Measurements from ENCODE around the gene TNFAIP2.

TNFAIP2 gene

DNA sequence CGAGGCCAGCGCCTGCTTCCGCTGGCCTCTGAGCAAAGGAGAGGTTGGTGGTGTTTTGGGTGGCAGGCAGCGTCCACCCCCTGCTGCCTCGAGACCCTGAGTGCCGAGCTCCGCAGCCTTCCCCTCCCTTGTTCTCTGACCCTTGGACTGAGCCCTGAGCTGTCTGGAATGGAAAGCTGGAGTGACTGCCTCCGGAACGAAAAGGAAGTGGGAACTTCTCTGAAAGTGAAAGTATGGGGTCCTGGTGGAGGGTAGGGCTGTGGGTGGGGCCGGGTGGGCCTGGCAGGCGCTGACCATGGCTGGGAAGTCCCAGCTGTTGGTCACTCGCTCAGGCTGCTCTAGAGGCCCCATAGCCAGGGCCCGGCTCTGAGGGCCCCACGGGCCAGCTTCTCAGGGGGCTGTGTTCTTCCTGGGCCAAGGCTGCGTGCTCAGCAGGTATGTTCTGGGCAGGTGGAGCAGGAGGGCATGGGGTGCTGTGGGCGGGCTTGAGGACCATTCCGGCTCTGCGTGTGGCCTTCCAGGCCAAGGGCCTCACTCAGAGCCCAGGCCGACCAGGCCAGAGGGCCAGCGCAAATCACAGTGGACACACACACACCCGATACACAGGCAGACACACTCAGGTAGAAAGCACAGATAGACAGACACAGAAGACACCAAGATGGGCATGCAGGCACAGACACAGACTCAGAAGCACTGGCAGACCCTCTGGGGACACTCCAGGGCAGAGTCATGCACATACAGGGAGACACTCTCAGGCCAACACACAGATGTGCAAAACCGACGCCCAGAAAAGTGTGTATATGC, 28.7 kb upstream of the TNFAIP2 start, which contains the start of gene EXOC3L4:
TSS of gene EXOC3L4 (plus strand) at position 320 of the 804 bp plus-strand sequence. CDS start 5,495 bp downstream, outside the sequence.
- DNase-seq, result no peak

DNA sequence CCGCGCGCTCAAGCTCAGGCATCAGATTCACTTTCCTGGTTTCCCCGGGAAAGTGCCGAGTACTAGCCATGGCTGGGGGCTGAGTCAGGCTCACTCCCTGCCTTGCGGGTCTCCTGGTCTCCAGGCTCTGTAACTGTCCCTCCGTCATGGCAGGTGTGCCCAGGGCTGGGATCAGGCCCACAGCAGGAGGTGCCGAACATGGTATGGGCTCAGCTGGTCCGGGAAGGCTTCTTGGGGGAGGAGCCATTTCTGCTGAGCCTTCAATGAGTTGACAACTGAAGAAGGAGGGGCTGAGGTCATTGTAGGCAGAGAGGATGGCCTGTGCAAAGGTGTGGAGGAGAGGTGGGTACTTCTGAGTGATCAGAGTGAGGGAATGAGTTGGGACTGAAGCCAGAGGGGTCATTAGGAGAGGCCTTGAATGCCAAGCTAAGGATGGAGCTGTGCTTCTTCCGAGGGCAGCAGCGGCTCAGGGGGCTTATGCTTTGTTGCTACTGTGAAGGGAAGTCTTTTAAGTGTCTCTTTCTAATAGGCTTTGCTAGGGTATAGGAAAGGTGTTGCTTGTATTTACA, 28.0 kb upstream of the TNFAIP2 start:
- no peak for DNase-seq

DNA sequence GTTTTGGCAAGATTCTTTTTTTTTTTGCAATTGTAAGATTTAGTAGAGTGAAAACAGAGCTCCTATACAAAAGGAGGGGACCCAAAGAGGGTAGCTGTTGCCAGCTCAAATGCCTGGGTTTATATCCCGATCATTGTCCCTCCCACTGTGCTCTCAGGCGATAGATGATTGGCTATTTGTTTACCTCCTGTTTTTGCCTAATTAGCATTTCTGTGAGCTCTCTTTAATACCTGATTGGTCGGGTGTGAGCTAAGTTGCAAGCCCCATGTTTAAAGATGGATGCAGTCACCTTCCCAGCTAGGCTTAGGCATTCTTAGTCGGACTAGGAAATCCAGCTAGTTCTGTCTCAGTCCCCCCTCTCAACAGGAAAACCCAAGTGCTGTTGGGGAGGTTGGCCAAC, 26.9 kb upstream of the TNFAIP2 start:
- DNase-seq, result no peak

DNA sequence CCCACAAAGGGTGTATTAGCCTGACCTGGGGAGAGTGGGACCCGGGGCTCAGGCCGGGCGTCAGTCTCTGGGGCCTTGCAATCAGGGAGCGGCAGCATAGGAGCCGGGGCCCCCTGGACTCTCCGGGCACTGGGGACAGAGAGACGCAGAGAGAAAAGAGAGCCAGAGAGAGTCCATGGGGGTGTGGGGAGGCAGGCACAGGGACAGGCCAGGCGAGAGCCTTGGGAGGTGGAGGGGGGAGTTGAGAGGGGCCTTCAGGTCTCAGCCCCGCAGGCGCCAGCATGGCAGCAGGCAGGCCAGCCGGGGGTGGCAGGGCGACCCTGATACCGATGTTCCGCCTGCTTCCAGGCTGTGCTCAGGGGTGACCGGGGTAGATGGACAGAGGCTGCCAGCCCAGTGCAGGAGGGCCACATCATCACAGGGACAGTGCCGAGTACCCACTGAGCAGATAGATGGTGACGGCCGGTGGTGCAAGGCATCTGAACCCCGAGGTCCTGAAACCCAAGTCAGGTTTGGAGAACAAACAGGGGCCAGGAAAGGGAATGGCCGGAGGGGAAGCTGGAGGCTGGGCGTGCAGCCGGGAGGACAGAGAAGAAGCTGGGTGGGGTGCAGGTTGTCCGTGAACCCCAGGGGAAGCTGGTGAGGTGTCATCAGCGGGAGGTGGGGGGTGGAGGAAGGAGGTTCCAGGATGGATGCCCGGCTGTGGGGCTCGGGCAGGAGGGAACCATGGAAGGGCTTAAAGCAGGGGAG, 25.8 kb upstream of the TNFAIP2 start:
- DNase-seq, result no peak

DNA sequence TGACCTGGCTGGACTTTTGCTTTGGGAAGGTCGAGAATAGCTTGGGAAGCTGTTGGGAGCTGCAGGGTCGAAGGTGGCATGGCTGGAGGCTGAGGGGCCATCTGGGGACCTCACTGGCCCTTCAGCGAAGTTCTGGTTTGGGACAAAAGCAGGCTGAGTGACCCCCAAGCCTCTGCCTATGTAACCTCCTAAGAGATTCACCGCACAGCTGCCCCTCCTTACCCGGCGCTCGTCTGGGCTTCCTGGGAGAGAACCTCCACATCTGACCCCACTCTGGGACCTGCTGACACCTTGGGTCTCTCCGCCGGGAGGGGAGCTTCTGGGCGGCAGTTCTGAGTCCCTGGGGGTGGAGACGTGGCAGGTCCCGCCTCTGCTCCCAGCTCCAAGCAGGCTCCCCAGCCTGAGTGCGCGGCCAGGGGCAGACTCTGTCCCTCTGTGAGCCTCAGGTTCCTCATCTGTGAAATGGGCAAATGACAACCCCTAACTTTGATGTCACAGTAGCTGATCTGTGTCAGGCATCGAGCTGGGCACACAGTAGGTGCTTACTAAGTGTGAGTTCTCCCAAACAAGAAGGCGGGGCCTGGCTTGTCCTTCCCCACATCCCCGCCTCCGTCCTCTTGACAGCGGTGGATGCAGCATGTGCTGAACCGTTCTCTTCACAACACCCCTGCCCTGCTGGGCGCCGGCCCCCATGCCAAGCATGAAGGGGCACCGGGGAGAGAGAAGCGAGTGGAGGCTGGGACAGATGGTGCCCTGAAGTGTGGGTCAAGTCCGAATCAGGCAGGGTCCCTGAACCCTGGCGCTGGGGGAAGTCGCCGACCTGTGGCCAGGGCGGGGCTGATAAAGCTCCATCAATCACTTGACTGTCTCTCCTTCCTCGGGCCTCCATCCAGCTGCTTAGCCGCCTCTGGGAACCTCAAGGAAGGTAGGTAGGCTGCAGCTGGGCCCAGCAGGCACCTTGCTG, 25.0 kb upstream of the TNFAIP2 start:
- no peak for DNase-seq

DNA sequence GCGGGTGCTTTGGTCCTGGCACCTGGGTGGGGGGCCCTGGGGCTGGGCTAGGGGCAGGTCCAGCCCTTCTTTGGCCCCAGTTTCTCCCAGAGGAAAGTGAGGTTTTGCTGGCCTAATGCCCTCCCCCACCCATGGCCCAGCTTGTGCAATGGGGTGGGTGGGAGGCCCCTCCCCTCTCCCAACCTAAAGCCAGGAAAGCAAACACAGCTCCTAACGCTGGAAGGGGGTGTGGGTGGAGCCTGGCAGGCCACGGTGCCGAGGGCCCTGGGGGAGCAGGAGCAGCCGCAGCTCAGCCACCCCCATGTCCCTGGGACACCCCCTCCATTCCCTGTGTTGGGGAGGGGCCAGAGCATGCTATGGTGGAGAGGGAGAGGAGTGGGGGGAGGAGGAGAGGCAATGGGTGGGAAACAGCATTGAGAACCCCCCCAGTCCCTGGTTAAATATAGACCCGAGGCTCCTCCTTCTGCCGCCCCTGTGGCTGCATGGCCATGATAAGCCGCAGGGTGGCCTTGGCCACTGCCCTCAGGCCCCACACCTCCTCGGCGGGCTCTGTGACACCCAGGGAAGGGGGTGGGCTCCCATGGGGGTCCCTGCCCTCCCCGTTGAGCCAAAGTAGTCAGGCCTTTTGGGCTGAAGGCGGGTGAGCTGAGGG, 24.1 kb upstream of the TNFAIP2 start:
- no peak for DNase-seq

DNA sequence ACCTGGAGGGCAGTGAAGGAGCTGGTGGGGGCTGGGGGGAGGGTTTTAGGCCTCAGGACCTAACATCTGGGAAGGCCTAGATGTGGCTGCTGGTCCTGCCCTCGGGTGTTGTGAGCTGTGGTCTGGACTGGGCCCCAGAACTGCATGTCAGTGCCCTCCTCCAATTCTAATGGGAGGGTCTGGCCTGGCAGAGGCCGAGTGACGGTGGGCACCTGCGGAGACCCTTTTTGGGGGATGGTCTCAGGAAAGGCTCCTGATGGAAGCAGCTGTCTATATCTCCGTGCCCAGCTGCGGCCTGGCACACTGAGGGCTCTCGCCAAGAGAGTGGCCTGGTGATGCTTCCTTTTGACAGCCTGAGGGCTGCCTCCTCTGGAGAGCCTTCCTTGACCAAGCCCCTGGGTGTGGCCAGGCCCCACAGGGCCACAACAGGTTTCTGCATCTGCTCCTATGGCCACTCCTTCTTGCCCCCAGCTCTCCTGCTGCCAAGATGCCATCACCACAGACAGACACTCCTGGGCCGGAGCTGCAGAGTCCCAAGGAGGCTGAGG, 23.5 kb upstream of the TNFAIP2 start:
- DNase-seq, result no peak

DNA sequence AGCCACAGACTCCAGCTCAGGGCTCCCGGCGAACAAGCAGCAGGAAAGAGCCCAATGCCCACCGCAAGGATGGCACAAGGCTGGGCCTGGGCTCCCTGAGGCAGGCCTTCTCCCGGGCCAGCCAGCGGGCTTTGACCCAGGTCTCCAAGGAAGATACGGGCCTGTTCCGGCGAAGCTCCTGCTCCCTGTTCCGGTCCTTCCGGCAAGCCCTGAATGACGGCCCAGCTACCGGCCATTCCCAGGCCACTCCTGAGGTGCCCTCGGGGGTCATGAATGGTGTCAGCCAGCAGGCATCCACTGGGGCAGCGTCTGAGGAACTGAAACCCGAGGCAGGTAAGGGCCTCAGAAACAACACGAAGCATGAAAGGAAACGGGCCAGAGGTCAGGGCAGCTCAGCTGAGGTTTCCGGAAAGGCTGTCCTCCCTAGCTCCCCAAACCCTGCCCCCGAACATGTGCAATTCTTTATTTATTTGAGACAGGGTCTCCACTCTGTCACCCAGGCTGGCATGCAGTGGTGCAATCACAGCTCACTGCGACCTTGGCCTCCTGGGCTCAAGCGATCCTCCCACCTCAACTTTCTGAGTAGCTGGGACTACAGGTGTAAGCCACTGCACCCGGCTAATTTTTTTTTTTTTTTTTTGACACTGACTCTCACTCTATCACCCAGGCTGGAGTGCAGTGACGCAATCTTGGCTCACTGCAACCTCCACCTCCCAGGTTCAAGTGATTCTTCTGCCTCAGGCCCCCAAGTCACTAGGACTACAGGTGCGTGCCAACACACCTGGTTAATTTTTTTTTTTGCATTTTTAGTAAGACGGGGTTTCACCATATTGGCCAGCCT, 22.8 kb upstream of the TNFAIP2 start:
- DNase-seq, result no peak

DNA sequence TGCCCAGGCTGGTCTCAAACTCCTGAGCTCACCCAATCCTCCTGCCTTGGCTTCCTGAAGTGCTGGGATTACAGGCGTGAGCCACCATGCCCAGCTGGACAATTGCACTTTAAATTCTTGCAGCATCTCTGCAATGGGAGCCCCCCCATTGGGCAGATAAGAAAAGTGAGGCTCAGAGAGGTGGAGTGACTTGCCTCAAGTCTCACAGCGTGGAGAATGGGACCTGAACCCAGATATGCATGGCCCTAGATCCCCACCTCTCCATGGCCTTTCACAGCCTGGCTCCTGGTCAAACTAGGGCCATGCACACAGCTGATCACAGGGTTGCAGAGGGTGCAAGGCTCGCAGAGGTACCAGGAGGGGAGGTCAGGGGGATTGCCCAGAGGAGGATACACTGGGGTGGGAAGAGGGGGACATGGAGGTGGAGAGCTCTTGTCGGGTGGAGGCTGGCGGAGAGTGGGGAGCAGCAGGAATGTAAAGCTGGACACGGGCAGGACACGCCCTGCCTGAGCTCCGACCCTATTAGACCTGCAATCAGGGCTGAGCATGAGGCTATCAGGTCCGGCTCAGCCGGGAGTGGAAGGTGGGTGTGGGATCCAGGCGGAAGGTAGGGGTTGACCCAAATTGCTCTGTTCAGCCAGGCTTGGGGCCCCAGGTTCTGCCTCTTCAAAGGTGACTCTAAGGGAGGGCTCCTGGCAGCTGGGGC, 21.9 kb upstream of the TNFAIP2 start:
- no peak for DNase-seq

DNA sequence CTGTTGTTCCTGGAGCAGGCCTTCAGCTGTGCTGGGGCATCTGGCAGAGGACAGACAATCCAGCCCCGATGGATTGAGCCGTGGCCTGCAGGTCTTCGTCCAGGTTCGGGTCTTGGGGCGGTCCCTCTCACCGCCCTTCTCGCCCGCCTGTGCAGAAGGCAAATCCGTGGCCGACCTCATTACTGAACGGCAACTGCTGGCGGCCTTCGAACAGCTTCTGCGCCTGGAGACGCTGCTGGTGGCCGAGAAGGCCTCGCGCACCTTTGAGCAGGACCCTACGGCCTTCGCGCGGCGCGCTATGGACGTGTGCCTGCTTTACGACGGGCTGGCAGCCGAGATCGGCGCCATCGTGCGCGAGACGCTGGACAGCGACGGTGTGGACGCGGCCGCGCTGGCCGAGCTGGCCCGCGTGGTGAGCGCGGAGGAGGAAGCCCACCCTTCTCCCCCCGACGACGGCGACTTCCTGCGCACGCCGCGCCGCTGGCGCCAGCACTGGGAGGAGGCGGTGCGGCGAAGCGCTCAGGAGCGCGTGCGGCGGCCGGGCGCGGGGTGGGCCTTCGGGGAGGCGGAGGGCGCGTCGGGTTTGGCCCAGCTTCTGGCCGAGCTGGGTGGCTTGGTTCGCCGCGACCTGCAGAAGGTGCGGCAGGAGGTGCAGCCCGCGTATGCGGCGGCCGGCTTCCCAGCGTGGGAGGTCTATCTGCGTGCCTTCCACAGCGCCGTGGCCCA, 21.1 kb upstream of the TNFAIP2 start:
- no peak for DNase-seq

DNA sequence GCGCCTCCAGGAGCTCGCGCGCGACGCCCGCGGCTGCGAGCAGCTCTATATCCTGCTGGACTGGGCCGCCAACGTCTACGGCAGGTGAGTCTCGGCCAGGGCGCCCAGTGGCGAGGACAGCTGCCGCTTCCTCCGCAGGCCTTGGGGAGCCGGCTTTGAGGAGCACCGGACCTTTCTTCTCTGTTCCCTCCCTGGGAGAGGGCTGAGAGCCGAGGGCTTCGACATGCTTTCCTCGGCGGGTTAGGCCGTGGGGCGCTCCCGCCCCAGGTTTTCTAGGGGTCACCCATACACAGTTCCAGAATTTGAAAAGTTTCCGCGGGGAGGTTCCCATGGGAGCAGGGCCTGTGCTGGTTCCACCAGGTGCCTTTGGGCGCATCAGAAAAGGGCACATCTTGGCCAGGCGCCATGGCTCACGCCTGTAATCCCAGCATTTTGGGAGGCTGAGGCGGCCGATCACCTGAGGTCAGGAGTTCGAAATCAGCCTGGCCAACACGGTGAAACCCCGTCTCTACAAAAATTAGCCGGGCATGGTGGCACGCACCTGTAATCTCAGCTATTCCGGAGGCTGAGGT, 20.5 kb upstream of the TNFAIP2 start:
- no peak for DNase-seq

DNA sequence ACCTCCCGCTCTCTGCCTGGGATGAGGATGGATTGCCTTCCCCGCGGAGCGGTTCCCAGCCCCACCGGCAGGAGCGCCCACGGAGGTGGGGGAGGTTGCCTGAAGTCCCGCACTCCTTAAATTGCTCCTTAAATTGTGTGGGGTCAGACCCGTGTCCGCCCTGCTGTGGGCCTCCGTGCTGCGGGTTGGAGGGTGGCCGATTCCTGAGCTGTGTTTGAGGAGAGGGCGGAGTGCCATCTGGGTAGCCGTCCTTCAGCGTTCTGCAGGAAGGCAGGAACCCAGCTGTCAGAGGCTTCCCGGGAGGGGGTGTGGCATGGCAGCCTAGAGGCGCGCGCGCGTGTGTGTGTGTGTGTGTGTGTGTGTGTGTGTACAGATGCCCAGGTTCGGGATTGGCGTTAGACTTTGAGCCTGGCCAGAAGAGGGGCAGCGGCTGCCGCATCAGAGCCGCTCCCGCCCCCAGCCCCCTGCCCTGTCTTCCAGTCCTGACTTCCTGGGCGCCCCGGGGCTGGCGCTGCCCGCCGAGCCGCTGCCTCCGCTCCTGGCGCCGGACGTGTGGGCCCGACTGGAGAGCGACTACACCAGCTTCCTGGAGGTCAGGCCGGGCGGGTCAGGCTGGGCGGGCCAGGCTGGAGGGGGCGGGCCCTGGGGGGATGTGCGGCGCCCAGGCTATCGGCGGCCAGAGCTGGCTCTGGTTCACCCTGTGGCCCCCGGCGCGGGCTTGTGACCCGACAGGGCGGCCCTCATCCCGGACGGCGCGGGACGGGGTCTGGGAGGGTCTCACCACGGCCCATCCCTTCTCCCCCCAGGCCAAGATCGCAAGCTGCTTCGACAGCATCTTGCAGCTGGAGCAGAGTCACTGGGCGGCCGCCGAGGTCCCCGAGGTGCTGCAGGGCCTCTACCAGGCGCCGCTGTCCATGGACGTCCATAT, 19.5 kb upstream of the TNFAIP2 start:
- no peak for DNase-seq

DNA sequence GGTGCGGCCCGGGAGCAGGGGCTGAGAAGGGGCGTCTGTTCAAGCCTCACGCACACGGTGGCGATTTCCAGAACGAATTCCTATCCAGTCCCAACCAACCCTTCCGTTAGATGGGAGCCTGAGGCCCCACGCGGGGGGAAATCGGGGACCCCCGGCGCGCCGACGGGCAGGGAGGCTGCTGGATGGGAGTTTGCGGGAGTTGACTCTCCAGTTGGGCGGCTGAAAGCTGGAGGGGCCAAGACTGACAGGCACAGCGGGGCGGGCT, 18.9 kb upstream of the TNFAIP2 start:
- DNase-seq, result no peak

DNA sequence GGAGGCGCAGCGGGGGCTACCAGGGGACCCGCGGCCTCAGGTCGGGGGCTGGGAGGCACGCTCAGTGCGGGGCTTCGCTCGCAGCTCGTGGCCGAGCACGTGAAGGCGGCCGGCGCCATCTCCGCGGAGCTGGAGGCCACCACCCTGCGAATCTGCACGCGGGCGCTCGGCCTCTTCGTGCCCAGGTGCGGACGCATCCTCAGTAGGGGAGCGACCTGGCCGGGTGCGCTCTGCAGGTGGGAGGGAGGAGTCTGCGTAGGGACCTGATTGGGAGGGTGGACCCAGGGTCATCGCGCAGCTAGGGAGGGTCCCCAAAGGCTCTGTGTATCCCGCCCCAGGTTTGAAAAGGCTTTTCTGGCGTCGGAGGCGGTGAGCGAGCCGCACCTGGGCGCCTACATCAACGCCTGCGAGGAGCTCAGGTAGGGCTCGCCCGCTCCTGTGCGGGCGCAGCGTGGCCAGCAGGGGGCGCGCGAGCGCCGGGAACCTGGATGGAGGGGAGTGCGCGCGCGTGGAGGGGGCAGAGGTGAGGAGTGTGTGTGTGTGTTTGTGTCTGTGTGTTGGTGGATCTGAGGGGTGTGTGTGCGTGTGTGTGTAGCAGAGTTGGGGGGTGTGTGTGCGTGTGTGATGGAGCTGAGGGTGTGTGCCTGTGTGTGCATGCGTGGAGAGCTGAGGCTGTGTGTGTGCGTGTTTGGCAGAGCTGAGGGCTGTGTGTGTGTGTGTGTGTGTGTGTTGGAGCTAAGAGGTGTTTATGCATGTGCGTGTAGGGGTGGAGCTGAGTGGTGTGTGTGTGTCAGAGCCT, 18.4 kb upstream of the TNFAIP2 start:
- peak; percentile 89 for DNase-seq

DNA sequence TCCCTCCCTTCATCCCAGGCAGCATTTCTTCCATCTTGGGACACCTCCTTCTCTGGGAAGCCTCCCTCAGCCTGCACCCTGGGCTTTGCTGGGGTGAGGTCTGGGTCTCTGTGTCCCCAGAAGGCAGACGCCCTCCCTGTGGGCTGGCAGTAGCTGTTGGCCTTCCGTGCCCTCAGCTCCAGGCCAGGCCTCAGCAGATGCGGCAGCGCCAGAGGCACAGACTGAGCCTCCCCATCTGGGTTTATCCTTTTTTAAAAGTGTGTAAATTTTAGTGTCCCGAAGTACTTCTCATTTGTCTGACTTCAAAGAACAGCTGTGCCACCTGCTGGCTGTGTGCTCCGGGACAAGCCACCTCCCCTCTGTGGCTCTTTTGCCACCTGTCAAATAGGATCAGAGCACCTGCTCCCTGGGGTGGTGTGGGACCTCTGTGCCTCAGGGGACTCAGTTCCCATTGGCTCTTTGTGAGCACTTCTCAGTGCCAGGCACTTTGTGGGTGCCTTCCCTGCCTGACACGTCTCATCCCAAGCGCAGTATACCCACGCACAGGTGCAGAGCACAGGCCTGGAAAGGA, 17.6 kb upstream of the TNFAIP2 start:
- no peak for DNase-seq

DNA sequence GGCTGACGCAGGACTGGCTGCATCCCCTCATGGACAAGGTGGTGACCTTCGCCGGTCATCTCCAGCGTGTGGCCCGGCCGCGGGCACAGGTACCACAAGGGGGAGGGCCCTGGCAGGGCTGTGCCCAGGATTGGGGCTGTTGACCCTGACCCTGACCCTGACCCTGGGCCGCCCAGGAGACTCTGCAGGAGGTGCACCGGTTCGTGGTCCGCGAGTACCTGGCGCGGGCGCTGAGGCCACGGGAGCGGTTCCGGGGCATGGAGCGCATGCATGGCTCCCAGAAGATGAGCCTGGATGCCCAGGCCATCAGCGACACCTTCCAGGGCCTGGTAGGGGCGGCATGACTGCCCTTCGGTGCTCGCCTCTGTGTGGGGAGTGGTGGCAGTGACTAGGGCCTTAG, 15.8 kb upstream of the TNFAIP2 start:
- DNase-seq, result no peak

All from activated CD8-positive, alpha-beta memory T cell treated with anti-CD3 and anti-CD28 coated beads for 24 hours (primary cell).